Neural cell (in vitro differentiated cells): Measurements from ENCODE around the gene S100A8. TPM values are rescaled to one million over a fixed set of nuclear protein-coding genes. Genes with fewer than 3 reads are reported as not detected.

Source experiments
- H2AFZ ChIP-seq: fragments of 200-600, 300-800 bp; sonication (generic), shearing (Covaris generic); 2 replicates; pipeline ENCODE4 v1.6.0; 2014; ENCODE audit warnings: low read depth, mild to moderate bottlenecking, antibody characterized with exemption, low read length, moderate library complexity
- H3F3A ChIP-seq: fragments of 200-600 bp; shearing (Covaris generic); 2 replicates; pipeline ENCODE4 v1.6.1; 2016; ENCODE audit warnings: mild to moderate bottlenecking, moderate library complexity, mixed read lengths, antibody characterized with exemption, low read length; ENCODE audit not compliant: insufficient read depth, poor library complexity, severe bottlenecking
- H3K27ac ChIP-seq: fragments of 200-600, 300-800 bp; sonication (generic), shearing (Covaris generic); 2 replicates; pipeline ENCODE4 v1.5.1; 2014; ENCODE audit warnings: mild to moderate bottlenecking, low read length, moderate library complexity
- H3K27me3 ChIP-seq: fragments of 300-800, 200-600 bp; sonication (generic), shearing (Covaris generic); 2 replicates; pipeline ENCODE4 v1.6.0; 2014; ENCODE audit warnings: mild to moderate bottlenecking, low read depth, low read length, moderate library complexity; ENCODE audit not compliant: insufficient read depth
- H3K36me3 ChIP-seq: fragments of 300-800, 200-600 bp; sonication (generic), shearing (Covaris generic); 2 replicates; pipeline ENCODE4 v1.5.1; 2014; ENCODE audit warnings: mild to moderate bottlenecking, antibody characterized with exemption, low read length, moderate library complexity; ENCODE audit not compliant: insufficient read depth
- H3K4me2 ChIP-seq: fragments of 300-800, 200-600 bp; sonication (generic), shearing (Covaris generic); 2 replicates; pipeline ENCODE4 v1.6.0; 2014; ENCODE audit warnings: mild to moderate bottlenecking, low read length
- H3K4me3 ChIP-seq: fragments of 300-800, 200-600 bp; sonication (generic), shearing (Covaris generic); 2 replicates; pipeline ENCODE4 v1.5.1; 2014; ENCODE audit warnings: mild to moderate bottlenecking, low read length, moderate library complexity
- H3K79me2 ChIP-seq: fragments of 200-600 bp; shearing (Covaris generic); replicated peaks from 2 replicates; pipeline ENCODE4 v1.6.0; 2014; ENCODE audit warnings: mild to moderate bottlenecking, low read length, moderate library complexity; ENCODE audit not compliant: insufficient read depth
- H3K9ac ChIP-seq: fragments of 300-800, 200-600 bp; sonication (generic), shearing (Covaris generic); 2 replicates; pipeline ENCODE4 v1.6.1; 2016; ENCODE audit warnings: mild to moderate bottlenecking, low read length, mixed read lengths
- H3K9me2 ChIP-seq: fragments of 200-600 bp; shearing (Covaris generic); 2 replicates; pipeline ENCODE4 v1.6.1; 2016; ENCODE audit warnings: mild to moderate bottlenecking, low read length, mixed read lengths; ENCODE audit not compliant: insufficient read depth
- H3K9me3 ChIP-seq: fragments of 200-600, 300-800 bp; sonication (generic), shearing (Covaris generic); 2 replicates; pipeline ENCODE4 v1.6.1; 2016; ENCODE audit warnings: mild to moderate bottlenecking, mixed run types, low read length, moderate library complexity, mixed read lengths
- H4K20me1 ChIP-seq: fragments of 200-600 bp; shearing (Covaris generic); 2 replicates; pipeline ENCODE4 v1.6.1; 2016; ENCODE audit warnings: mild to moderate bottlenecking, mixed run types; ENCODE audit not compliant: insufficient read depth
- EP300 ChIP-seq: fragments of 450-650 bp; conservative IDR thresholded peaks from 2 replicates; pipeline ENCODE4 v1.6.1; 2014; ENCODE audit warnings: antibody characterized with exemption, mild to moderate bottlenecking, moderate library complexity; ENCODE audit not compliant: poor library complexity, severe bottlenecking
- EZH2 ChIP-seq: fragments of 200-600, 300-800 bp; shearing (Covaris generic), sonication (generic); IDR thresholded peaks from 2 replicates; pipeline ENCODE4 v1.6.1; 2014; ENCODE audit warnings: antibody characterized with exemption, low read length, borderline replicate concordance, mild to moderate bottlenecking; ENCODE audit not compliant: insufficient read depth, poor library complexity, severe bottlenecking
- MXI1 ChIP-seq: fragments of 450-650 bp; conservative IDR thresholded peaks from 2 replicates; pipeline ENCODE4 v1.6.1; 2014; ENCODE audit warnings: antibody characterized with exemption, mild to moderate bottlenecking; ENCODE audit not compliant: poor library complexity, severe bottlenecking
- POLR2AphosphoS5 ChIP-seq: IDR thresholded peaks from 2 replicates; pipeline ENCODE4 v1.6.1; 2012
- RAD21 ChIP-seq: fragments of 450-650 bp; conservative IDR thresholded peaks from 2 replicates; pipeline ENCODE4 v1.6.1; 2014; ENCODE audit warnings: antibody characterized with exemption, mild to moderate bottlenecking, moderate library complexity
- SMC3 ChIP-seq: fragments of 450-650 bp; conservative IDR thresholded peaks from 2 replicates; pipeline ENCODE4 v1.6.1; 2014; ENCODE audit warnings: antibody characterized with exemption, mild to moderate bottlenecking, moderate library complexity; ENCODE audit not compliant: poor library complexity
- TAF1 ChIP-seq: IDR thresholded peaks from 2 replicates; pipeline ENCODE4 v1.6.1; 2012; ENCODE audit warnings: low read depth
- polyA plus RNA-seq: library from polyadenylated mRNA; depleted of rRNA; stranded (reverse); fragments of >200 nt; gene quantifications from 2 replicates; pipeline ENCODE4 v1.2.3, GENCODE V29; 2014
- TF ChIP-seq, protein P1 (sequence below): fragments of 450-650 bp; IDR thresholded peaks from 2 replicates; pipeline ENCODE4 v1.5.1; 2014; ENCODE audit warnings: antibody characterized with exemption, mild to moderate bottlenecking, moderate library complexity; ENCODE audit not compliant: poor library complexity, severe bottlenecking
- TF ChIP-seq, protein P2 (sequence below): IDR thresholded peaks from 2 replicates; pipeline ENCODE4 v1.6.1; 2012; ENCODE audit warnings: borderline replicate concordance

S100A8 gene
- polyA plus RNA-seq, 1 donor from 2014 or later = not detected

DNA sequence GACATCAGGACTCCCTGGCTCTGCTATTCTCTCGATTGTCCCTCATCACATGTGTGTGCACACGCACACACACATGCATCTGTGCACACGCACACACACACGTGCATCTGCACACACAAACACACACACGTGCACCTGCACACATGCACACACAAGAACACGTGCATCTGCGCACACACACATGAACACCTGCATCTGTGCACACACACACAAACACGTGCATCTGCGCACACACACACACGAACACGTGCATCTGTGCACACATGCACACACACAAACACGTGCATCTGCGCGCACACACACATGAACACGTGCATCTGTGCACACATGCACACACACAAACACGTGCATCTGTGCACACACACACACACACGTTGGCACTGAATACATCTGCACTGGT is 40.1 kb upstream of the S100A8 start:
- TF ChIP-seq MXI1 = no peak
- Histone ChIP-seq H3K9ac (no peak overlapping the region), H3K4me3 (no peak overlapping the region), H3F3A (no peaks in the 10 kb centered on the region), H3K9me3 (no peaks in the 10 kb centered on the region), H4K20me1 (no peaks in the 10 kb centered on the region), H3K36me3 (no peaks in the 10 kb centered on the region), H3K4me2 (no peak overlapping the region), H3K27me3 (peaks cover 1% of the 10 kb centered on the region), H3K9me2 (no peaks in the 10 kb centered on the region), H2AFZ (no peak overlapping the region), H3K27ac (no peak overlapping the region), H3K79me2 (no peaks in the 10 kb centered on the region)

DNA sequence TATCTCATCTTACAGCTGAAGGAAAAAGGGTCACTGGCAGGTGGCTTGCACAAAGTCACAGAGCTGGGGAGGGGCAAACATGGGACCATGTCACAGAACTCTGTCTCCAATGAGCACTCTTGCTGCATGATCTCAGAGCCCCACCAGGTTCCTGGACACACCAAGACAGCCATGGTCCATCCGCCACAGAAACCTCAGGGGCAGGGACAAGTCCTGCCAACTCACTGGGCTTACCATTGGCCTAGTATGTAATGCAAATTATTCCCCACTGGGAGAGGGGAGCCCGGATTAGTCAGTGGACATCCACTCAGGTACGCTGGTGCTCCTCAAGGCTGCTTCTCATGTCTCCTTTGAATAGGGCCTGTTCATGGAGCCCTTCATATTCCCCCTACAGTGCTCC is 39.7 kb upstream of the S100A8 start:
- TF ChIP-seq SMC3 (no peak), EZH2 (no peak), MXI1 (no peak), EP300 (no peak), TAF1 (no peak), RAD21 (no peak), POLR2AphosphoS5 (no peak)
- TF ChIP-seq, protein P1, sequence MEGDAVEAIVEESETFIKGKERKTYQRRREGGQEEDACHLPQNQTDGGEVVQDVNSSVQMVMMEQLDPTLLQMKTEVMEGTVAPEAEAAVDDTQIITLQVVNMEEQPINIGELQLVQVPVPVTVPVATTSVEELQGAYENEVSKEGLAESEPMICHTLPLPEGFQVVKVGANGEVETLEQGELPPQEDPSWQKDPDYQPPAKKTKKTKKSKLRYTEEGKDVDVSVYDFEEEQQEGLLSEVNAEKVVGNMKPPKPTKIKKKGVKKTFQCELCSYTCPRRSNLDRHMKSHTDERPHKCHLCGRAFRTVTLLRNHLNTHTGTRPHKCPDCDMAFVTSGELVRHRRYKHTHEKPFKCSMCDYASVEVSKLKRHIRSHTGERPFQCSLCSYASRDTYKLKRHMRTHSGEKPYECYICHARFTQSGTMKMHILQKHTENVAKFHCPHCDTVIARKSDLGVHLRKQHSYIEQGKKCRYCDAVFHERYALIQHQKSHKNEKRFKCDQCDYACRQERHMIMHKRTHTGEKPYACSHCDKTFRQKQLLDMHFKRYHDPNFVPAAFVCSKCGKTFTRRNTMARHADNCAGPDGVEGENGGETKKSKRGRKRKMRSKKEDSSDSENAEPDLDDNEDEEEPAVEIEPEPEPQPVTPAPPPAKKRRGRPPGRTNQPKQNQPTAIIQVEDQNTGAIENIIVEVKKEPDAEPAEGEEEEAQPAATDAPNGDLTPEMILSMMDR = no peak
- TF ChIP-seq, protein P2, sequence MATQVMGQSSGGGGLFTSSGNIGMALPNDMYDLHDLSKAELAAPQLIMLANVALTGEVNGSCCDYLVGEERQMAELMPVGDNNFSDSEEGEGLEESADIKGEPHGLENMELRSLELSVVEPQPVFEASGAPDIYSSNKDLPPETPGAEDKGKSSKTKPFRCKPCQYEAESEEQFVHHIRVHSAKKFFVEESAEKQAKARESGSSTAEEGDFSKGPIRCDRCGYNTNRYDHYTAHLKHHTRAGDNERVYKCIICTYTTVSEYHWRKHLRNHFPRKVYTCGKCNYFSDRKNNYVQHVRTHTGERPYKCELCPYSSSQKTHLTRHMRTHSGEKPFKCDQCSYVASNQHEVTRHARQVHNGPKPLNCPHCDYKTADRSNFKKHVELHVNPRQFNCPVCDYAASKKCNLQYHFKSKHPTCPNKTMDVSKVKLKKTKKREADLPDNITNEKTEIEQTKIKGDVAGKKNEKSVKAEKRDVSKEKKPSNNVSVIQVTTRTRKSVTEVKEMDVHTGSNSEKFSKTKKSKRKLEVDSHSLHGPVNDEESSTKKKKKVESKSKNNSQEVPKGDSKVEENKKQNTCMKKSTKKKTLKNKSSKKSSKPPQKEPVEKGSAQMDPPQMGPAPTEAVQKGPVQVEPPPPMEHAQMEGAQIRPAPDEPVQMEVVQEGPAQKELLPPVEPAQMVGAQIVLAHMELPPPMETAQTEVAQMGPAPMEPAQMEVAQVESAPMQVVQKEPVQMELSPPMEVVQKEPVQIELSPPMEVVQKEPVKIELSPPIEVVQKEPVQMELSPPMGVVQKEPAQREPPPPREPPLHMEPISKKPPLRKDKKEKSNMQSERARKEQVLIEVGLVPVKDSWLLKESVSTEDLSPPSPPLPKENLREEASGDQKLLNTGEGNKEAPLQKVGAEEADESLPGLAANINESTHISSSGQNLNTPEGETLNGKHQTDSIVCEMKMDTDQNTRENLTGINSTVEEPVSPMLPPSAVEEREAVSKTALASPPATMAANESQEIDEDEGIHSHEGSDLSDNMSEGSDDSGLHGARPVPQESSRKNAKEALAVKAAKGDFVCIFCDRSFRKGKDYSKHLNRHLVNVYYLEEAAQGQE = no peak
- no peak overlapping the region for H3K9ac ChIP-seq

DNA sequence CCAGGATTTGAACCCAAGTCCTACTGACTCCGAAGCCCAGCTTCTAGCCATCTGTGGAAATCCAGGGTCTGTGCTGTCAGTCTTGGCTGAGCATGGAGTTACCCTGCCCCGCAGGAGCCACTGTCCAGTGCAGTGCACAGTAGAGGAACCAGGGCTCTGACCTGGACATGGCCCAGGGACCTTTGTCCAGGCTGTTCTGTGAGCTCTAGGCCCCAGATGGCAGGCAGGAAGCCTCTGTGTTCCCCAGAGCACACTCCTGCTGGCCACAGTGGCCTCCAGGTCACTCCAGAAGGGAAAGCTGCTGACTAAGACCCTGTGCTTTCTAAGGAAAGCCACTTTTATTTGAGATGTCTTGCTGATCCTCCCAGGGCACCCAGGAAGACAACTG is 39.3 kb upstream of the S100A8 start:
- TF ChIP-seq EP300 (no peak), EZH2 (no peak), TAF1 (no peak), SMC3 (no peak), RAD21 (no peak), MXI1 (no peak), POLR2AphosphoS5 (no peak)
- TF ChIP-seq, protein P2 = no peak
- TF ChIP-seq, protein P1 = no peak
- Histone ChIP-seq H3K4me3 (peak overlapping the region; percentile 13), H3K79me2 (no peaks in the 10 kb centered on the region), H3K27ac (no peak overlapping the region), H3F3A (no peaks in the 10 kb centered on the region), H3K9me3 (no peaks in the 10 kb centered on the region), H3K4me2 (no peak overlapping the region), H2AFZ (no peak overlapping the region), H4K20me1 (no peaks in the 10 kb centered on the region), H3K36me3 (no peaks in the 10 kb centered on the region), H3K27me3 (peaks cover 6% of the 10 kb centered on the region), H3K9ac (no peak overlapping the region), H3K9me2 (no peaks in the 10 kb centered on the region)

More for the DNA sequence above, 39.7 kb upstream of the S100A8 start:
- Histone ChIP-seq H3K9me3 (no peaks in the 10 kb centered on the region), H3K4me2 (no peak overlapping the region), H4K20me1 (no peaks in the 10 kb centered on the region), H3K4me3 (no peak overlapping the region), H3K79me2 (no peaks in the 10 kb centered on the region), H3K9me2 (no peaks in the 10 kb centered on the region), H3K27ac (no peak overlapping the region), H2AFZ (no peak overlapping the region), H3K36me3 (no peaks in the 10 kb centered on the region), H3F3A (no peaks in the 10 kb centered on the region), H3K27me3 (peaks cover 6% of the 10 kb centered on the region)
